Activated gamma-delta T cell treated with anti-CD3 and anti-CD28 coated beads, Interleukin-2, amount 50 U/mL, for 16 hours (primary cell): ENCODE measurements around the gene FGD4.

ENCODE experiments used
- DNase-seq: peaks from one replicate; pipeline ENCODE4 v3.0.0-alpha.2; 2020; ENCODE audit warnings: low read depth

FGD4 gene

DNA sequence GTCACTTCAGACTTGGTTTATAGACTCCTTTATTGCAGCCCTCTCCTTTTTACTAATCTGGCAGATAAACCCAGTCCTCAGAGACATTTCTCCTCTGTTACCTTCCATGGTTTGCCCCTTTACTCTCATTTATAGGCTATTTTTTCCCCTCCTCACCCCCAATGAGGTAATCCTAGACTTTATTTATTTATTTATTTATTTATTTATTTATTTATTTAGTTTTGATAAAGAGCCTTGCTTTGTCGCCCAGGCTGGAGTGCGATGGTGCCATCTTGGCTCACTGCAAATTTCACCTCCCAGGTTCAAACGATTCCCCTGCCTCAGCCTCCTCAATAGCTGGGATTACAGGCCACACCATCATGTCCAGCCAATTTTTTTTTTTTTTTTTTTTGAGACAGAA lies 8.4 kb downstream of the FGD4 start:
- no peak for DNase-seq

- DNase-seq, result no peak
Observed at GRCh38 chr12:32413412-32413811, 14.1 kb downstream of the FGD4 start.

- no peak for DNase-seq
Observed at GRCh38 chr12:32418221-32418620, 18.9 kb downstream of the FGD4 start.

DNA sequence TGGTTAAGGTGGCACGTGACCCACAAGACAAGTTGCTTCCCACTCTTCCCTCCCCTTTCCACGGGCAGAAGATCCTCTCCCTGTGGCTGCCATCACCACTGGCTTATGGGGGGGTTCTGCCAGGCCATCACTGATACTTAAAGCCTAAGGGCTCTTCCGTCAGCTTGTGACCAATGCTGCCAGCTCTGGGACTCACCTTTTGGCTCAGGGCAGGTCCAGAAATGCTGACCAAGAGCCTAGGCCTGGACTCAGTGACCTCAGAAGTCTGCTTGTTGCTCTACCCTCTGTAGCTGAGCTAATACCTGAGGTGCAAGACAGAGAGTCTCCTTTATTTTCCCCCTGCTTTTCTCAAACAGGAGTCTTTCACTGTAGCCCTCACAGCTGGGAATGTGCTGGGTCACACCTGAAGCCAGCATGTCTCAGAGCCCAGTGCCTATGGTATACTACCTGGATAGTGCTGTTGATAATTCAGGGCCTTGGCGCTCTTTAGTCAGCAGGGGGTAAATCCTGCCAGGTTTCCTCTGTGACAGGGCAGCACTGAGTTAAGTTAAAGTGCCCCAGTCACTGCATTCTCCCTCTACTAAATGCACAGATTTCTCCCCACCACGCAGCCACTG lies 19.7 kb downstream of the FGD4 start:
- DNase-seq, result no peak

GRCh38 chr12:32419520-32419960 lies 20.2 kb downstream of the FGD4 start:
- DNase-seq, result no peak

GRCh38 chr12:32420356-32420755 lies 21.0 kb downstream of the FGD4 start:
- no peak for DNase-seq

- no peak for DNase-seq
Observed at GRCh38 chr12:32423559-32423958, 24.2 kb downstream of the FGD4 start.

- no peak for DNase-seq
Observed at GRCh38 chr12:32431025-32431424, 31.7 kb downstream of the FGD4 start.

DNA sequence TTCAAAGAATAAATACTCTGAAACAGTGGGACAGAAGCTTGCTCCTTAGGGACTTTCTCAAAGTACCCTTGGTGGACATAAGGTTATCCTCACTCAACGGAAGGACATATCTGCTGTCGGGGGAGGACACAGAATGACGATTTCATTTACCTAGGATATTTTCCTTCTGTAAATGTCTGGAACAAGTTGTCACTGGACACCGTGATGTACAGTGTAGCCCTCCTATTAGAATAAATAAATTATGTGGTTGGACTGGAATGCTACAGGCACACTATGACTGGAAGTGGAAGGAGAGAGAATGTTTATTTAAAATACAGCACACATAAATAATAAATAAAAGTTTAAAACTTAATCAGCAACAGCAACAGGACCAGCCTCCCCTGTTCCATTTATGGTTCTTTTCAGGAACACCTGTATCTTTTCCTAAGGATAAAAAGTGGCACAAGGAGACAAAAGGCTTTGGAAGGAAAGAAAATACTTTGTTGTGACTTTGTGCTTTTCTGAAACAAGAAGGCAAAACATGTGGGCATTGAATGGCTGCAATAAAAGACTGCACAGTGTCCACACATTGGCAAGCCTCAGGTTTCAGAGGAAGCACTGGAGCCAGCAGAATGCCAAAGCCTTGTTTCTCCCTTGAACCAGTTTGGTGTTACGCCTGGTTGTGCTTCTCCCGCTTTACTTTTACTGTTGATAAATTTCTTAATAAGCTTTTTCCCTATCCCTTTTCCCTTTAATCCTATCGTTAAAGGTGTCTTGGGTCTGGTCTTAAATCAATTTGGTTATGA lies 36.8 kb downstream of the FGD4 start:
- DNase-seq, result no peak

DNA sequence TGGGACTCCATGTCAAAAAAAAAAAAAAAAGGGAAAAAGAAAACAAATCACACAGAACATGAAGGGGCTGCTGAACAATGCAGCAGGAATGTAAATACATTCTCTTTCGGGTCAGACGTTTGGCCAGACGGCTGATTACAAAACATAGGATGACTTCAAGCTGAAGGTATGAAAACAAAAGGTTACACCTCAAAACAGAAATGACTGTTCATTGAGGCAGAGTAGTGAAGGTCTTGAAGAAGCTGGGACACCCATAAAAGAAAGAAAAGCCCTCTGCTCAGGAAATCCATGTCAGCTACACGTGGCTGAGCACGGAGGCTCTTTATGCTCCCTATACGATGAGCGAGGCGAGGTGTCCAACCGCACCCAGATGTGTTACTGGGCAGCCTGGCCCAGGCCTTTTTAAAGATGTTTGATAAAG lies 37.7 kb downstream of the FGD4 start:
- no peak for DNase-seq

GRCh38 chr12:32440120-32440865 lies 40.9 kb downstream of the FGD4 start:
- no peak for DNase-seq

DNA sequence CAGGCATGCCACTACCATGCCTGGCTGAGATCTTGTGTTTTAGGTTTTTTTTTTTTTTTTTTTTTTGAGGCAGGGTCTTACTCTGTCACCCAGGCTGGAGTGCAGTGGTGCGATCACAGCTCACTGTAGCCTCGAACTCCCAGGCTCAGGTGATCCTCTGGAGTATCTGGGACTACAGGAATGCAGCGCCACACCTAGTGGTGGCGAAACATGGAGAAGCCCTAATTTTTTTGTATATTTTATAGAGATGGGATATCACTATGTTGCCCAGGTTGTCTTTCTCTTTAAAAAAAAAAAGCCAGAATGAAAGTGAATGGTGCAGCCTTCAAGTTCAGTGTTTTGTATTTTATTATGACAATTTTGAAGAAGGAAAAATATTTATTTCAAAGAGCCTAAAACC lies 44.1 kb downstream of the FGD4 start:
- DNase-seq, result no peak

GRCh38 chr12:32444895-32445294 lies 45.5 kb downstream of the FGD4 start:
- DNase-seq, result no peak

DNA sequence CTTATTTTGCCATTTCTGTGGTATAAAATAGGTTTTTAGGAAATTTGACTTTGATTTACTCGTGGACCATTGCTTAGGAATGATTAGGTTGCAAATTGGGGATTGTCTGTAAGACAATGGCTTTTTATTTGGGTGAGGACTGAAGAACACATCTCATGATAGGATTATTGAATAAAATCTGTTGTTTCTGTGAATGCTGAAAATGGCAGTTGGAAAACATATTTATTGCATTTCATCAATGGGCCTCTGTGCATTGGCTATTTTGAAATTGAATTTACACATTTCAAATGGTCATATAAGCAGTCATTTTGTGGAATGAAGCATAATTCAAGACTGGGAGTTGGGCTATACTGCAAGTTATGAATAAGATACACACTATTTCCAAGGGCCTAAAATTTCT lies 46.0 kb downstream of the FGD4 start:
- no peak for DNase-seq

DNA sequence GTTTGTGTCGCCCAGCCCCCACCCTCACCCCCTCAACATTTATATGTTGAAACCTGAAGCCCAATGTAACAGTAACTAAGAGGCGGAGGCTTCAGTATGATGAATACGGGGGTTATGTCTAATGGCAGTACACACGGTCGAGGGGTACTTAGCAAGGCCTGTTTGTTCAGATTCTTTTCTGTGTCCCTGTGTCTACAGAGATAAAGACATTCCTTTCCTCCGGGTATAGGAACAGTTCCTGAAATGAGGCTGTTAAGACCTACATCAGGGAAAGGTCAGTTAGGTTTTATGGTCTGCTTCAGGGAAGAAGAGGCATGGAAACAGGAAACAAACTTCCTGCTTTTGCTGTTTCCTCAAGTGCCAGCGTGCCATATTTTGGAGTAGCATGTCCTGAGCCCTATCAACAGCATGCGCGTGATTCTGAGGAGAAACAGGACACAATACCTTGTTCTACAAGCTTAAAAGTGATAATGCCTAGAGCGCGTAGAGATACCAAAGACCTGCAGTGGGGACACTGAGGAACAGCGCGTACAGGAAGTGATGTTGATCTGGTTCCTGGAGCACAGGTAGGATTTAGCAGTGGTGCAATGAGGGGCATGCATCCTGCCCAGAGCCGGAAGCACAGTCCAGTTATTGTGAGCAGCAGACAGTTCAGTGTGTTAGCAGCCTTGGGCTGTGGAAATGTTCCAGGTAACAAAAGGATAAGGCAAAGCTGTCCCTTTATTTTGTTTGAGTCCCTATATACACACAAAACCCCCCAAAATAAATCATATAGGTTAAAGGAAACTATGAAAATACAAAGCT lies 47.2 kb downstream of the FGD4 start:
- DNase-seq, result no peak

GRCh38 chr12:32448586-32448985 lies 49.2 kb downstream of the FGD4 start:
- DNase-seq, result no peak

- no peak for DNase-seq
Observed at GRCh38 chr12:32450363-32450762, 51.0 kb downstream of the FGD4 start.

GRCh38 chr12:32450768-32451167 lies 51.4 kb downstream of the FGD4 start:
- DNase-seq, result no peak

- no peak for DNase-seq
Observed at GRCh38 chr12:32451816-32452215, 52.5 kb downstream of the FGD4 start.

- no peak for DNase-seq
Observed at GRCh38 chr12:32454075-32454474, 54.7 kb downstream of the FGD4 start.

DNA sequence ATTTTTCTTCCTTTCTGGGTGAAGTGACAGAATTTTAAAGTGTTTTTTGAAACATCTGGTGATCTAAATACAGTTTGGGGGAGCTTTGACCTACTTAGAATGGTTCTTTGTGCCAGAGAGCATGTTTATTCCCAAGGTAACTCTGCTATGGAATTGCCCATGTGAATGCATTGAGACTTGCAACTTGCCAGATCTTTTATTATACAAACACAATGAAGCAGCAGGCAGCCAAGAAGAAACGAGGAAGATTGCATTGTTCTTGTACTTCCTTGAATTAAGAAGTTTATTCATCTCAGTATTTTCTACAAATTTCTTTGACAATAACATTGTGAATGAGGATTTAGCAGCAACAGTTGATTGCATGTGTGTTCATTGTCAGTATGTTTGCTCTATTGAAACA lies 55.5 kb downstream of the FGD4 start:
- no peak for DNase-seq

- no peak for DNase-seq
Observed at GRCh38 chr12:32455607-32456071, 56.3 kb downstream of the FGD4 start.
